ENCODE data around the gene DPPA5.

- TF ChIP-seq GABPB1 (CRISPR knock-in tag; IDR thresholded peaks at IDR 0.05) (no peak), ZNF589 (CRISPR knock-in tag; IDR thresholded peaks at IDR 0.05; ENCODE audit: low read depth) (no peak), SIX5 (IDR thresholded peaks at IDR 0.05; ENCODE audit: borderline replicate concordance in 1 of 2, insufficient read depth in 1 of 2, low read depth in 1 of 2, low read length in 2 of 2) (no peak), CTCF (IDR thresholded peaks at IDR 0.05 in 2 of 3, conservative IDR thresholded peaks at IDR 0.05 in 1 of 3; ENCODE audit: insufficient read depth in 2 of 3, low read depth in 1 of 3, low read length in 3 of 3) (no peak), REST (IDR thresholded peaks at IDR 0.05; ENCODE audit: borderline replicate concordance) (no peak), REST (CRISPR knock-in tag; IDR thresholded peaks at IDR 0.05; ENCODE audit: low read depth) (no peak), FOXK2 (conservative IDR thresholded peaks at IDR 0.05 in 1 of 2, IDR thresholded peaks at IDR 0.05 in 1 of 2; ENCODE audit: low read depth in 2 of 2) (no peak), ZNF253 (CRISPR knock-in tag; conservative IDR thresholded peaks at IDR 0.05) (no peak), USF2 (CRISPR knock-in tag; IDR thresholded peaks at IDR 0.05) (no peak), PKNOX1 (IDR thresholded peaks at IDR 0.05) (no peak), BRD4 (IDR thresholded peaks at IDR 0.05) (no peak), ERF (CRISPR knock-in tag; IDR thresholded peaks at IDR 0.05) (no peak), GTF2F1 (IDR thresholded peaks at IDR 0.05; ENCODE audit: low read depth, low read length) (no peak), JUNB (CRISPR knock-in tag; conservative IDR thresholded peaks at IDR 0.05) (no peak), JUND (IDR thresholded peaks at IDR 0.05; ENCODE audit: borderline replicate concordance, low read depth, low read length) (no peak), JUND (tag; IDR thresholded peaks at IDR 0.05; ENCODE audit: borderline replicate concordance, low read depth, low read length) (no peak)
Measured at GRCh38 chr6:73329201-73329600, 24.9 kb downstream of the DPPA5 start.

Data from K562 (cell line).